ENCODE measurements around the gene SMIM29.
"Not testable (repeated sequence)": the region's sequence is repeated elsewhere in the genome, so short reads cannot be mapped to it uniquely, and the experiment has no call there.

SMIM29 gene

GRCh38 chr6:34248727-34249468, at the start of gene SMIM29:
TSS of gene SMIM29 (minus strand) at chr6:34249006. CDS start at chr6:34247791, 1,215 bp downstream.
- DNase-seq = peak; percentile 95

GRCh38 chr6:34295721-34296120, 46.9 kb upstream of the SMIM29 start:
- DNase-seq = no peak

- DNase-seq = no peak
These were observed 44.1 kb upstream of the SMIM29 start for GRCh38 chr6:34292954-34293353.

GRCh38 chr6:34289137-34289536, 40.3 kb upstream of the SMIM29 start:
- DNase-seq = no peak

GRCh38 chr6:34288581-34288980, 39.8 kb upstream of the SMIM29 start:
- DNase-seq = no peak

GRCh38 chr6:34285448-34286164, 36.8 kb upstream of the SMIM29 start:
- no peak for DNase-seq

- DNase-seq = no peak
These were observed 36.0 kb upstream of the SMIM29 start for GRCh38 chr6:34284563-34285447.

GRCh38 chr6:34281702-34282334, 33.0 kb upstream of the SMIM29 start:
- DNase-seq = no peak

GRCh38 chr6:34280216-34280615, 31.4 kb upstream of the SMIM29 start:
- DNase-seq = no peak

- no peak for DNase-seq
These were observed 30.0 kb upstream of the SMIM29 start for GRCh38 chr6:34278833-34279232.

GRCh38 chr6:34277763-34278112, 28.9 kb upstream of the SMIM29 start:
- DNase-seq = no peak

- no peak for DNase-seq
These were observed 28.3 kb upstream of the SMIM29 start for GRCh38 chr6:34276881-34277762.

- no peak for DNase-seq
These were observed 27.4 kb upstream of the SMIM29 start for GRCh38 chr6:34276191-34276590.

- DNase-seq = no peak
These were observed 26.5 kb upstream of the SMIM29 start for GRCh38 chr6:34275128-34275804.

- DNase-seq = no peak
These were observed 25.3 kb upstream of the SMIM29 start for GRCh38 chr6:34274129-34274528.

GRCh38 chr6:34273242-34273805, 24.5 kb upstream of the SMIM29 start:
- DNase-seq = no peak

GRCh38 chr6:34272013-34272926, 23.5 kb upstream of the SMIM29 start:
- no peak for DNase-seq

GRCh38 chr6:34269658-34270341, 21.0 kb upstream of the SMIM29 start:
- not testable (repeated sequence) for DNase-seq

GRCh38 chr6:34269132-34269531, 20.3 kb upstream of the SMIM29 start:
- not testable (repeated sequence) for DNase-seq

Data from CD4-positive, alpha-beta T cell treated with Interleukin-4 for 4 hours (primary cell).